ENCODE data around the gene ZNF618.

GRCh38 chr9:114092336-114092735 is 216.2 kb downstream of the ZNF618 start:
- TF ChIP-seq EP300 (IDR thresholded peaks at IDR 0.05) (no peak), CTCF (IDR thresholded peaks at IDR 0.05) (no peak)

Measured in stomach (tissue), 4 donors.